ENCODE results near the gene FCN1. TPM values are rescaled to one million over a fixed set of nuclear protein-coding genes. Genes with fewer than 3 reads are reported as not detected.

The FCN1 gene
- total and polyA plus RNA-seq, 2 donors, result 1.9 to 3.6 TPM

GRCh38 chr9:134922932-134923240 lies 5.2 kb upstream of the FCN1 start:
- Histone ChIP-seq H3K4me1 (ENCODE audit: insufficient read depth) (no peaks in the 10 kb centered on the region), H3K36me3 (ENCODE audit: insufficient read depth) (no peaks in the 10 kb centered on the region), H3K27ac (ENCODE audit: low read depth) (no peak overlapping the region), H3K4me3 (ENCODE audit: low read depth, low read length) (no peak overlapping the region)
- no peak for DNase-seq (ENCODE audit: extremely low spot score)
- WGBS, result 78% methylated on average over 9 of the region's 9 CpGs

GRCh38 chr9:134922066-134922931 lies 4.6 kb upstream of the FCN1 start:
- Histone ChIP-seq H3K36me3 (ENCODE audit: insufficient read depth) (no peaks in the 10 kb centered on the region), H3K27ac (ENCODE audit: low read depth) (no peak overlapping the region), H3K4me3 (ENCODE audit: low read depth, low read length) (no peak overlapping the region), H3K4me1 (ENCODE audit: insufficient read depth) (no peaks in the 10 kb centered on the region)
- DNase-seq (ENCODE audit: extremely low spot score), result no peak
- 63% methylated on average over 14 of the region's 14 CpGs for WGBS

GRCh38 chr9:134919303-134919702 lies 1.6 kb upstream of the FCN1 start:
- WGBS, result 94% methylated on average over 3 of the region's 3 CpGs
- Histone ChIP-seq H3K27ac (ENCODE audit: low read depth) (no peak overlapping the region), H3K4me3 (ENCODE audit: low read depth, low read length) (no peak overlapping the region), H3K4me1 (ENCODE audit: insufficient read depth) (no peaks in the 10 kb centered on the region), H3K36me3 (ENCODE audit: insufficient read depth) (no peaks in the 10 kb centered on the region)
- no peak for DNase-seq (ENCODE audit: extremely low spot score)

- no peak for DNase-seq (ENCODE audit: extremely low spot score)
- Histone ChIP-seq H3K36me3 (ENCODE audit: insufficient read depth) (no peaks in the 10 kb centered on the region), H3K4me3 (ENCODE audit: low read depth, low read length) (no peak overlapping the region), H3K4me1 (ENCODE audit: insufficient read depth) (no peaks in the 10 kb centered on the region), H3K27ac (ENCODE audit: low read depth) (no peak overlapping the region)
- WGBS, result 90% methylated on average over 10 of the region's 10 CpGs
Observed at GRCh38 chr9:134918646-134919045, 934 bp upstream of the FCN1 start.

- Histone ChIP-seq H3K36me3 (ENCODE audit: insufficient read depth) (no peaks in the 10 kb centered on the region), H3K4me3 (ENCODE audit: low read depth, low read length) (no peak overlapping the region), H3K27ac (ENCODE audit: low read depth) (no peak overlapping the region), H3K4me1 (ENCODE audit: insufficient read depth) (no peaks in the 10 kb centered on the region)
- WGBS, result 83% methylated on average over 8 of the region's 8 CpGs
- DNase-seq (ENCODE audit: extremely low spot score), result no peak
Observed at GRCh38 chr9:134916161-134916665, 1.5 kb downstream of the FCN1 start.

- 90% methylated on average over 26 of the region's 26 CpGs for WGBS
- Histone ChIP-seq H3K4me3 (ENCODE audit: low read depth, low read length) (no peak overlapping the region), H3K4me1 (ENCODE audit: insufficient read depth) (no peaks in the 10 kb centered on the region), H3K36me3 (ENCODE audit: insufficient read depth) (no peaks in the 10 kb centered on the region), H3K27ac (ENCODE audit: low read depth) (no peak overlapping the region)
- no peak for DNase-seq (ENCODE audit: extremely low spot score)
Observed at GRCh38 chr9:134915046-134915985, 2.4 kb downstream of the FCN1 start.

- no peaks in the 10 kb centered on the region for H3K36me3 ChIP-seq (ENCODE audit: insufficient read depth)
- no peak for DNase-seq (ENCODE audit: extremely low spot score)
- no peaks in the 10 kb centered on the region for H3K4me1 ChIP-seq (ENCODE audit: insufficient read depth)
- H3K4me3 ChIP-seq (ENCODE audit: low read depth, low read length), result no peak overlapping the region
- 75% methylated on average over 7 of the region's 7 CpGs for WGBS
- H3K27ac ChIP-seq (ENCODE audit: low read depth), result no peak overlapping the region
Observed at GRCh38 chr9:134914501-134914834, 3.2 kb downstream of the FCN1 start.

GRCh38 chr9:134913713-134914500 lies 3.8 kb downstream of the FCN1 start:
- Histone ChIP-seq H3K4me1 (ENCODE audit: insufficient read depth) (no peaks in the 10 kb centered on the region), H3K4me3 (ENCODE audit: low read depth, low read length) (no peak overlapping the region), H3K36me3 (ENCODE audit: insufficient read depth) (no peaks in the 10 kb centered on the region), H3K27ac (ENCODE audit: low read depth) (no peak overlapping the region)
- no peak for DNase-seq (ENCODE audit: extremely low spot score)
- WGBS, result 84% methylated on average over 23 of the region's 23 CpGs

GRCh38 chr9:134913041-134913712 lies 4.5 kb downstream of the FCN1 start:
- Histone ChIP-seq H3K4me3 (ENCODE audit: low read depth, low read length) (no peak overlapping the region), H3K27ac (ENCODE audit: low read depth) (no peak overlapping the region), H3K4me1 (ENCODE audit: insufficient read depth) (no peaks in the 10 kb centered on the region), H3K36me3 (ENCODE audit: insufficient read depth) (no peaks in the 10 kb centered on the region)
- WGBS, result 88% methylated on average over 22 of the region's 22 CpGs
- DNase-seq (ENCODE audit: extremely low spot score), result no peak

- Histone ChIP-seq H3K36me3 (ENCODE audit: insufficient read depth) (no peaks in the 10 kb centered on the region), H3K4me3 (ENCODE audit: low read depth, low read length) (no peak overlapping the region), H3K27ac (ENCODE audit: low read depth) (no peak overlapping the region), H3K4me1 (ENCODE audit: insufficient read depth) (no peaks in the 10 kb centered on the region)
- 92% methylated on average over 20 of the region's 20 CpGs for WGBS
- DNase-seq (ENCODE audit: extremely low spot score), result no peak
Observed at GRCh38 chr9:134912126-134912840, 5.4 kb downstream of the FCN1 start.

GRCh38 chr9:134909511-134910481 lies 7.9 kb downstream of the FCN1 start:
- Histone ChIP-seq H3K4me1 (ENCODE audit: insufficient read depth) (no peaks in the 10 kb centered on the region), H3K27ac (ENCODE audit: low read depth) (no peak overlapping the region), H3K4me3 (ENCODE audit: low read depth, low read length) (no peak overlapping the region), H3K36me3 (ENCODE audit: insufficient read depth) (no peaks in the 10 kb centered on the region)
- no peak for DNase-seq (ENCODE audit: extremely low spot score)
- WGBS, result 85% methylated on average over 24 of the region's 24 CpGs
